K562 (cell line): ENCODE measurements around the gene NUP43. TPM values are rescaled to one million over a fixed set of nuclear protein-coding genes. Genes with fewer than 3 reads are reported as not detected.

Experiments used
- CBX3 ChIP-seq, 2 experiments: IDR thresholded peaks; 1 replicate in 1 of 2; 2 replicates in 1 of 2; pipeline ENCODE4 v1.6.1; 2012; ENCODE audit warnings: inconsistent platforms in 2 of 2, low read length in 2 of 2, borderline replicate concordance in 1 of 2, control low read depth in 1 of 2
- CEBPG ChIP-seq, 3 experiments: fragments of 200-800 bp in 1 of 3; sonication (Bioruptor generic) in 1 of 3; sonication (generic) in 1 of 3; formaldehyde crosslinking in 1 of 3; IDR thresholded peaks in 2 of 3; conservative IDR thresholded peaks in 1 of 3; 2 replicates each; pipeline versions ENCODE4 v1.6.1 to v1.8.0; 2016 to 2022; ENCODE audit warnings: missing compliant biosample characterization in 2 of 3, missing genetic modification characterization in 2 of 3, mild to moderate bottlenecking in 1 of 3, missing genetic modification reagents in 1 of 3
- CHD1 ChIP-seq: fragments of 200-600 bp; sonication (generic); IDR thresholded peaks from one replicate; pipeline ENCODE4 v1.6.1; 2012; ENCODE audit warnings: mild to moderate bottlenecking, moderate library complexity, low read length, inconsistent platforms
- EHMT2 ChIP-seq: fragments of 450-650 bp; IDR thresholded peaks from 2 replicates; pipeline ENCODE4 v1.6.1; 2018; ENCODE audit warnings: antibody characterized with exemption
- FOXK1 ChIP-seq: sonication (generic); formaldehyde crosslinking; IDR thresholded peaks from 2 replicates; pipeline ENCODE4 v1.8.0; 2022; ENCODE audit warnings: missing genetic modification reagents, mild to moderate bottlenecking, borderline replicate concordance
- HDAC2 ChIP-seq: fragments of 450-650 bp; IDR thresholded peaks from 2 replicates; pipeline ENCODE4 v1.6.1; 2016; ENCODE audit warnings: mild to moderate bottlenecking
- JUNB ChIP-seq: fragments of 450-650 bp; formaldehyde crosslinking; conservative IDR thresholded peaks from 2 replicates; pipeline ENCODE4 v1.4.0; 2020; ENCODE audit warnings: mild to moderate bottlenecking
- KAT2B ChIP-seq: IDR thresholded peaks from one replicate; pipeline ENCODE4 v1.6.1; 2012; ENCODE audit warnings: low read depth, mild to moderate bottlenecking, control low read depth, inconsistent platforms, low read length, moderate library complexity
- KDM5B ChIP-seq: fragments of 200-600 bp; sonication (generic); IDR thresholded peaks from 2 replicates; pipeline ENCODE4 v1.6.1; 2012; ENCODE audit warnings: low read depth, mild to moderate bottlenecking, moderate library complexity, low read length, control low read depth, inconsistent platforms; ENCODE audit not compliant: insufficient replicate concordance
- KLF16 ChIP-seq: IDR thresholded peaks from 2 replicates; pipeline ENCODE4 v1.6.1; 2016; ENCODE audit warnings: antibody characterized with exemption
- NFE2L1 ChIP-seq: fragments of 450-650 bp; IDR thresholded peaks from 2 replicates; pipeline ENCODE4 v1.6.1; 2016; ENCODE audit warnings: missing genetic modification characterization, low read depth, mild to moderate bottlenecking, missing compliant biosample characterization, moderate library complexity, borderline replicate concordance
- PCBP2 ChIP-seq: fragments of 200-400 bp; formaldehyde crosslinking; IDR thresholded peaks from 2 replicates; pipeline ENCODE4 v1.6.1; 2018; ENCODE audit warnings: low read length, low read depth, mild to moderate bottlenecking, moderate library complexity; ENCODE audit not compliant: poor library complexity, severe bottlenecking
- SOX6 ChIP-seq: fragments of 450-650 bp; IDR thresholded peaks from 2 replicates; pipeline ENCODE4 v1.6.1; 2014; ENCODE audit warnings: mild to moderate bottlenecking
- SUPT5H ChIP-seq: fragments of 450-650 bp; IDR thresholded peaks from 2 replicates; pipeline ENCODE4 v1.6.1; 2016
- TAL1 ChIP-seq: fragments of 450-650 bp; IDR thresholded peaks from 2 replicates; pipeline ENCODE4 v1.6.1; 2016; ENCODE audit warnings: mild to moderate bottlenecking
- TEAD4 ChIP-seq, 2 experiments: sonication (generic) in 1 of 2; formaldehyde crosslinking in 1 of 2; IDR thresholded peaks; 2 replicates each; pipeline versions ENCODE4 v1.6.1 to v1.8.0; 2012 to 2022; ENCODE audit warnings: borderline replicate concordance in 1 of 2, inconsistent platforms in 1 of 2, low read length in 1 of 2, mild to moderate bottlenecking in 1 of 2, missing genetic modification reagents in 1 of 2
- ZNF217 ChIP-seq: sonication (generic); formaldehyde crosslinking; IDR thresholded peaks from 2 replicates; pipeline ENCODE4 v1.8.0; 2022; ENCODE audit warnings: mild to moderate bottlenecking, missing genetic modification reagents
- ZNF23 ChIP-seq: fragments of 250-450 bp; sonication (Bioruptor Pico); IDR thresholded peaks from 2 replicates; pipeline ENCODE4 v1.4.0; 2020; ENCODE audit warnings: mild to moderate bottlenecking
- ZNF408 ChIP-seq: fragments of 250-450 bp; sonication (Bioruptor Pico); IDR thresholded peaks from 2 replicates; pipeline ENCODE4 v1.4.0; 2020; ENCODE audit warnings: low read depth, mild to moderate bottlenecking, moderate library complexity
- ZNF445 ChIP-seq: fragments of 250-450 bp; sonication (Bioruptor Pico); IDR thresholded peaks from 2 replicates; pipeline ENCODE4 v1.4.0; 2020; ENCODE audit warnings: low read depth, mild to moderate bottlenecking, moderate library complexity
- ZNF589 ChIP-seq: fragments of 200-800 bp; sonication (Bioruptor generic); IDR thresholded peaks from 2 replicates; pipeline ENCODE4 v1.6.1; 2016; ENCODE audit warnings: low read depth, missing genetic modification characterization, missing compliant biosample characterization
- ZNF830 ChIP-seq: fragments of 250-450 bp; sonication (Bioruptor Pico); IDR thresholded peaks from 2 replicates; pipeline ENCODE4 v1.5.0; 2021; ENCODE audit warnings: mild to moderate bottlenecking
- polyA plus RNA-seq, 8 experiments: library from polyadenylated mRNA; depleted of rRNA in 4 of 8; stranded (reverse) in 5 of 8; unstranded in 3 of 8; fragments of >200 nt; fragmentation: Nextera tagmentation in 2 of 8; fragmentation: Illumina TruSeq in 1 of 8; extraction: Ambion mirVana in 2 of 8; extraction: Trizol in 1 of 8; gene quantifications; 2 replicates each; pipeline versions ENCODE4 v1.2.1 to v1.2.3, GENCODE V29; 2011 to 2014; ENCODE audit warnings: inconsistent platforms in 1 of 8, missing spikeins in 1 of 8
- total RNA-seq, 7 experiments: library from RNA; depleted of rRNA in 6 of 7; stranded (reverse); fragments of >200 nt in 6 of 7; fragmentation: Illumina TruSeq in 2 of 7; extraction: Trizol in 2 of 7; gene quantifications; 2 replicates each; pipeline versions ENCODE4 v1.2.1 to v1.2.3, GENCODE V29; 2011 to 2021; ENCODE audit warnings: low replicate concordance in 1 of 7
- TF ChIP-seq, protein P1 (sequence below): IDR thresholded peaks from 2 replicates; pipeline ENCODE4 v1.6.1; 2011; ENCODE audit not compliant: insufficient read length; ENCODE audit errors: extremely low read depth
- TF ChIP-seq, protein P2 (sequence below): fragments of 250-450 bp; sonication (Bioruptor Pico); IDR thresholded peaks from 2 replicates; pipeline ENCODE4 v1.4.0; 2020; ENCODE audit warnings: mild to moderate bottlenecking, moderate library complexity
- TF ChIP-seq, protein P3 (sequence below): fragments of 250-450 bp; sonication (Bioruptor Pico); IDR thresholded peaks from 2 replicates; pipeline ENCODE4 v1.8.0; 2021; ENCODE audit warnings: moderate library complexity, mild to moderate bottlenecking, inconsistent platforms

Gene NUP43
- total and polyA plus RNA-seq, 9 of the 15 experiments (the other 6 are each of a cell fraction or from before 2014, with no cell fraction given): 28.9 to 136 (median 67.4) TPM

DNA sequence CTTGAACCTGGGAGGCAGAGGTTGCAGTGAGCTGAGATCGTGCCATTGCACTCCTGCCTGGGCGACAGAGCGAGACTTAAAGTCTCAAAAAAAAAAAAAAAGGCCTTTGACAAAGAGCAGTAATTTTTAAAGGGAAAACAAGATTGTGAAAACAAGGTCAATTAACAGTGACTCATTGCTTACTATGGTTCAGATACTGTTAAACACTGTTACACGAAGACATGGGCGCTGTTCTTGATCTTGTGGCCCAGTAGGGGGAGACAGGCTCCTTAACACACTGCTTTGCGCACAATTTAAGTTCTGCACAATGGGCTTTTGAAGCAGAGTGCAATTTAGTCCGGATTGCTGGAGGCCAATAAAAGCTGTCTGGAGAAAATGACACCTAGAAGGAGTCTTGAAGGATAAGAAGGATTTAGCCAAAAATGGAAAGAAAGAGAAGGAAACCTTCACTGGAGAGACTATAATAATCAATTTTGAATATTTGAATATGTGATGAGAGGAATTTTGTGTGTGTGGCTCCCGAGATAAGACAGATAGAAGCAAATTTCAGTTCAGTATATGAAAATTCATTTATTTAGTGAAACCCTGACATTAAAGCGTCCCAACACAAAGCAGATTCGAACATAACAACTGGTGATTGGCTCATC, 22.4 kb downstream of the NUP43 start (continued):
- no peak for TF ChIP-seq ZNF408 (CRISPR knock-in tag)
- no peak for TF ChIP-seq KAT2B
- no peak for TF ChIP-seq ZNF217
- no peak for TF ChIP-seq CHD1
- no peak for TF ChIP-seq ZNF445 (CRISPR knock-in tag)
- no peak for TF ChIP-seq KDM5B
- TF ChIP-seq TEAD4 (IDR thresholded peaks at IDR 0.05; ENCODE audit: low read length): peak; percentile 26; the same call in 1 of the 2 replicates
- no peak for TF ChIP-seq TEAD4 (CRISPR knock-in tag; IDR thresholded peaks at IDR 0.05; ENCODE audit: borderline replicate concordance)
- TF ChIP-seq, protein P1, sequence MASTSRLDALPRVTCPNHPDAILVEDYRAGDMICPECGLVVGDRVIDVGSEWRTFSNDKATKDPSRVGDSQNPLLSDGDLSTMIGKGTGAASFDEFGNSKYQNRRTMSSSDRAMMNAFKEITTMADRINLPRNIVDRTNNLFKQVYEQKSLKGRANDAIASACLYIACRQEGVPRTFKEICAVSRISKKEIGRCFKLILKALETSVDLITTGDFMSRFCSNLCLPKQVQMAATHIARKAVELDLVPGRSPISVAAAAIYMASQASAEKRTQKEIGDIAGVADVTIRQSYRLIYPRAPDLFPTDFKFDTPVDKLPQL: no peak
- peak; percentile 59 for TF ChIP-seq KLF16
- TF ChIP-seq EHMT2: 0 out of 2 replicates have a peak, but pooled peaks have one; percentile 46
- TF ChIP-seq, protein P2, sequence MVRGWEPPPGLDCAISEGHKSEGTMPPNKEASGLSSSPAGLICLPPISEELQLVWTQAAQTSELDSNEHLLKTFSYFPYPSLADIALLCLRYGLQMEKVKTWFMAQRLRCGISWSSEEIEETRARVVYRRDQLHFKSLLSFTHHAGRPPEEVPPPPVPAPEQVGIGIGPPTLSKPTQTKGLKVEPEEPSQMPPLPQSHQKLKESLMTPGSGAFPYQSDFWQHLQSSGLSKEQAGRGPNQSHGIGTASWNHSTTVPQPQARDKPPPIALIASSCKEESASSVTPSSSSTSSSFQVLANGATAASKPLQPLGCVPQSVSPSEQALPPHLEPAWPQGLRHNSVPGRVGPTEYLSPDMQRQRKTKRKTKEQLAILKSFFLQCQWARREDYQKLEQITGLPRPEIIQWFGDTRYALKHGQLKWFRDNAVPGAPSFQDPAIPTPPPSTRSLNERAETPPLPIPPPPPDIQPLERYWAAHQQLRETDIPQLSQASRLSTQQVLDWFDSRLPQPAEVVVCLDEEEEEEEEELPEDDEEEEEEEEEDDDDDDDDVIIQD (CRISPR knock-in tag): no peak
- no peak for TF ChIP-seq JUNB
- TF ChIP-seq TAL1: 0 out of 2 replicates have a peak, but pooled peaks have one; percentile 12
- TF ChIP-seq SUPT5H: no peak
- TF ChIP-seq CEBPG (CRISPR knock-in tag; IDR thresholded peaks at IDR 0.05): peak; percentile 43; the same call in 1 of the 2 replicates
- TF ChIP-seq CEBPG (tag; conservative IDR thresholded peaks at IDR 0.05 in 1 of 2, IDR thresholded peaks at IDR 0.05 in 1 of 2): no peak
- no peak for TF ChIP-seq ZNF23
- 0 out of 2 replicates have a peak, but pooled peaks have one; percentile 19 for TF ChIP-seq HDAC2
- peak in 1 of 2 experiments; percentile 76; a peak in 1 of 3 replicates for TF ChIP-seq CBX3 (IDR thresholded peaks at IDR 0.05; ENCODE audit: borderline replicate concordance in 1 of 2, low read length in 2 of 2)
- TF ChIP-seq SOX6: peak; percentile 62
- TF ChIP-seq FOXK1 (CRISPR knock-in tag): peak; percentile 62; the same call in 1 of the 2 replicates
- TF ChIP-seq ZNF589: 0 out of 2 replicates have a peak, but pooled peaks have one; percentile 30
- TF ChIP-seq NFE2L1 (tag): no peak
- TF ChIP-seq, protein P3, sequence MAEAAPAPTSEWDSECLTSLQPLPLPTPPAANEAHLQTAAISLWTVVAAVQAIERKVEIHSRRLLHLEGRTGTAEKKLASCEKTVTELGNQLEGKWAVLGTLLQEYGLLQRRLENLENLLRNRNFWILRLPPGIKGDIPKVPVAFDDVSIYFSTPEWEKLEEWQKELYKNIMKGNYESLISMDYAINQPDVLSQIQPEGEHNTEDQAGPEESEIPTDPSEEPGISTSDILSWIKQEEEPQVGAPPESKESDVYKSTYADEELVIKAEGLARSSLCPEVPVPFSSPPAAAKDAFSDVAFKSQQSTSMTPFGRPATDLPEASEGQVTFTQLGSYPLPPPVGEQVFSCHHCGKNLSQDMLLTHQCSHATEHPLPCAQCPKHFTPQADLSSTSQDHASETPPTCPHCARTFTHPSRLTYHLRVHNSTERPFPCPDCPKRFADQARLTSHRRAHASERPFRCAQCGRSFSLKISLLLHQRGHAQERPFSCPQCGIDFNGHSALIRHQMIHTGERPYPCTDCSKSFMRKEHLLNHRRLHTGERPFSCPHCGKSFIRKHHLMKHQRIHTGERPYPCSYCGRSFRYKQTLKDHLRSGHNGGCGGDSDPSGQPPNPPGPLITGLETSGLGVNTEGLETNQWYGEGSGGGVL (CRISPR knock-in tag): no peak
- TF ChIP-seq PCBP2: no peak
- TF ChIP-seq ZNF830 (CRISPR knock-in tag): no peak
